ENCODE measurements around the gene FREM3.

FREM3 gene

DNA sequence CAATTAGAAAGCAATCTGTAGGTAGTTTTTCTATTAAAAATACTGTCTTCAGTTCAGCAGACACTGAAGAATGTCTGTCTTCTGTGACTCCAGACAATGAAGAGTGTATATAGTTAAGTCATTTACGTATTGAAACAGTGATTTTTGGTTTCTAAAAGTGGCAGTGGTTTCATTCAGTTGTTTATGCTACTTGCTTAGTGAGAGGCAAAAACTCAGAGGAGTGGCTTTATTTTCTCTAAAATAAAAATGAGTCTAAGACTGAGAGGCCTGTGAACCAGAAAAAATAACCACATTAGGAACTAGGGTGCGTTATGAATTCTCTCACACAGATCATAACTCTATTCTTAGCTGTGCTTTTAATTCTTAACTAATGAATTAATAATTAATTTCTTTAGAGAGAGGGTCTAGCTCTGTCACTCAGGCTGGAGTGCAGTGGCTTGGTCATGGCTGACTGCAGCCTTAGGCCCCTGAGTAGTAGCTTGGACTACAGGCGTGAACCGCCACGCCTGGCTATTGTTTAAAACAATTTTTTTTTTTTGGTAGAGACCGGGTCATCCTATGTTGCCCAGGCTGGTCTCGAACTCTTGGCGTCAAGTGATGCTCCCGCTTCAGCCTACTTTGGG is 31.4 kb downstream of the FREM3 start:
- no peak for DNase-seq (ENCODE audit: low read depth in 3 of 3)

DNA sequence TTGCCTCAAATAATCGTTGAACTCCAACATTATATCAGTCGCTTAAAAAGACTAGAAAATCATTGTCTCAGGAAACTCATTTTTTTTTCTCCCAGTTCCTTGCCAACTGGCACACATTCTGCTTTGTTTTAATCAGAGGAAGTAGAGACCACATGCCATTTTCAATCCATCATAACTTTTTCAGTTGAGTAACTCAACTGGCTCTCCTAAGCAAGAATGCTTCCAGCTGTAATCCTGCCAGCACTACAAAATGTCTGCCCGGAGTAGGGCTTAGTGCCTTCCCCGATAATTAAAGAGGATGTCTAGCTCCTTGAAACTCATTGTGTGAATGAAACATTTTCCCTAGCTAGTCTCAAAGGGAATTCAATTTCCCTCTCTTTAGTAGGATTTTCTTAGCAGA is 33.0 kb downstream of the FREM3 start:
- DNase-seq (ENCODE audit: low read depth in 3 of 3), result no peak

DNA sequence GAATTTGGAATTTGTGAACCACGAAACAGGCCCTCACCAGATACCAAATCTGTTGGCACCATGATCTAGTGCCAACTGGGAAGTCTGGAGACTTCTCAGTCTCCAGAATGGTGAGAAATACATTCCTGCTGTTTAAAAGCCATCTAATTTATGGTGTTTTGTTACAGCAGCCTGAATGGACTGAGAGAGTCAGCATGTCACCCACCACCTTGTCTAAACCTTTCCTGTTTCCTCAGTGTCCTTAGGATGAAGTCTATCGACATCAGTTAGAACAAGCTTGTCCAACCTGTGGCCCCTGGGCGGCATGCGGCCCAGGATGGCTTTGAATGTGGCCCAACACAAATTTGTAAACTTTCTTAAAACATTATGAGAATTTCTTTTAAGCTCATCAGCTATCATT is 42.1 kb downstream of the FREM3 start:
- DNase-seq (ENCODE audit: low read depth in 3 of 3), result no peak

DNA sequence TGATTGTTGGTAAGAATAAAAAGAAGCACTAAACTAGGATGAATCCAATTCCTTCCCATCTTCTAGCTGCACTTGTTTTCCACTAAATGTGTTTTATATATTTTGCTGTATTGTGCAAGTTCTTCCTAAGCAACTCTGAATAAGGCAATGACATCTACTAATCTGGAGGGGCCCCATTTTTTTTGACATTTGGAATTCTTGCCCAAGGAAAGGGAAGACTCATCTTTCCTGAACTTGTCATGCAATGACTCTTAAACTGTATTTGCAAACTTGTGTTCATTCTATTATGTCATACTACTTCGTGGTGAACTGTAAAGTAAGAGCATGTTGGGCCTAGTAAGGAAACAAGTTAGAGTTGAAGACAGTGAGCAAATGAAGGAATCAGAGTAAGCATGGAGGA is 45.9 kb downstream of the FREM3 start:
- no peak for DNase-seq (ENCODE audit: low read depth in 3 of 3)

DNA sequence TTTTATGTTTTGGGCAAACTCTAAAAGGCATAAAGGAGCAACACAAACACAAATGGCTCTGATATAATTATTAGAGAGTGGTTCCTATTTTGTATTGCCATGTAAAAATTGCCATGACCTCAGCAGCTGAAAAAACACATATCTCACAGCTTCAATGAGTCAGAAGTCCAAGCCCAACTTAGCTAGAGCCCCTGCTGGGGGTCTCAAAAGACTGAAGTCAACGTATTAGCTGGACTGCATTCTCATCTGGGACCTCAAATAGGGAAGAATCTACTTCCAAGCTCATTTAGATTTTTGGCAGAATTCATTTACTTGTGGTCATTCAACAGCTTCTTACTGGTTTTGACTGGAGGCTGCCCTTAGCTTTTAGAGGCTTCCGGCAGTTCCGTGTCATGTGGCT is 47.4 kb downstream of the FREM3 start:
- DNase-seq (ENCODE audit: low read depth in 3 of 3), result no peak

DNA sequence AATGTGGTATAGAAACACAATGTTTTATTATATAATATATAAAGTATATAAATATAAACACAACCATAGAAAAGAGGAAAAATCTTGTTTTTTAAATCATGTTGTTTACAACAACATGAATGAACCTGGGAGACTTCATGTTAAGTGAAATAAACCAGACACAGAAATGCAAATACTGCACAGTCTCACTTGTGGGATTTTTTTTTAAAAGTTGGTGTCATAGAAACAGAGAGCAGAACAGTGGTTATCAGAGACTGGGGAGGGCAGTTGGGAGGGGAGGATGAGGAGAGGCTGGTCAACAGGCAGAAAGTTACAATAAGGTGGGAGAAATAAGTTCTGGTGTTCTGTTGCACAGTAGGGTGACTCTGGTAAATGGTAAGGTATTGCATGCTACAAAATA is 57.1 kb downstream of the FREM3 start:
- no peak for DNase-seq (ENCODE audit: low read depth in 3 of 3)

DNA sequence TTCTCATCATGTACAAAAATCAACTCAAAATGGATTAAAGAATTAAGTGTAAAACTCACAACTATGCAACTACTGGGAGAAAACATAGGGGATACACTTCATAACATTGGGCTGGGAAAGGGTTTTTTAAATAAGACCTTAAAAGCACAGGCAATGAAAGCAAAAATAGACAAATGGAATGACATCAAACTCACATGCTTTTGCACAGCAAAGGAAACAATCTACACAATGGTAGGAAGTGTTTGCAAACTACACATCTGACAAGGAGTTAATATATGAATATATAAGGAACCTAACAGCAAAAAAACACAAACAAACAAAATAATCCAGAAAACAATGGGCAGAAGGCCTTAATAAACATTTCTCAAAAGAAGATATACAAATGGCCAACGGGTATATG is 57.9 kb downstream of the FREM3 start:
- no peak for DNase-seq (ENCODE audit: low read depth in 3 of 3)

DNA sequence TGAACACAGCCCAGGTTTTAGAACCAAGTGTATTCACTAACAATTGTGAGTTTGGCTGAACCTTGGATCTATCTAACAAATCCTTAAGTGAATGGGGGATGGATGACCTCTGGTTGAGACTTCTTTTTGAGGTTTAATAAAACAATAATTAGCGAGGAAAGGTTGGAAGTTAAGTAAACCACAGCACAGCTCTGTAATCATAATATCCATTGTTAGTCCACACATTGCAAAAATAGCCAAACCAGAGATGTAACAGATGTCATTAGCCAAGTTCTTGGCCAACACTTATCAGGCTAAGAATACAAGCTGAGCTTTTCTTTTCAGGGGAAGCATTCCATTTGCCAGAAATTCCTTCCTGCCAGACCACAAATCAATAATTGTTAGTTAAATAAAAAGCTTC is 59.1 kb downstream of the FREM3 start:
- no peak for DNase-seq (ENCODE audit: low read depth in 3 of 3)

DNA sequence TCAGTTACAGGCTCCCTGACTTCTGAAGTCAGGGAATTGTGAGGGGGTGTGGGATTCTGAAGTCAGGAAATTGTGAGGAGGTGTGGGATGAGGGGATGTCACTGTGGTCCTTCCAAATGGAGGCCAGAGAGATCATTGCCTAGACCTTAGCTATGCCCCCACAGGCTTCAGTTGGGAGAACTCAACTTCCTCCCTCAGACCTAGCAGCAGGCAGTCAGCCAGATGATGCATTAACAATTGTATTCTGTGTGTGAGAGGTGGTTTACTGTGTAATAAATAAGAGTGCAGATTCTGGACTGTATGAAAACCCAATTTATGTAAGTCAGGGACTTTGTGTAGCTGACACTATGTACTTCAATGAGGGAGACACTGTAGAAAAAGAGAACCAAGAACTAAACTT is 65.7 kb downstream of the FREM3 start:
- no peak for DNase-seq (ENCODE audit: low read depth in 3 of 3)

DNA sequence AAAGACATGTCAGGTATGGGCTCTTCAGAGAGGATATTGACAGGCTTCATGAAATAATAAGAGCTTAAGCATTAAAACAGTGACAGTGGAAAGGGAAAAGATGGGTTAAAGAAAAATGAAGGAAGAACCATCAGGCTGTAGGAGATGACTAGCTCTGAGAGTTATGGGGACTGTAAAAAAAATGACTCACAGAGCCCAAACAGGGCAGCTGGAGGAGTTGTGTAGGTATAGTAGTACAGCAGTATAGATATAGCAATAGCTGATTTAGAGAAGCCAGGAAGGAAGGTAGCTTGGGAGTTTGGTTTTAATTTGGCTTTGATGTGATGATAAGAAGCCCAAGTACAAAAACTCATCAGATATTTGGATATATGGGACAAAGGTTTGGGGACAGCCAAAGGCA is 66.6 kb downstream of the FREM3 start:
- DNase-seq (ENCODE audit: low read depth in 3 of 3), result no peak

DNA sequence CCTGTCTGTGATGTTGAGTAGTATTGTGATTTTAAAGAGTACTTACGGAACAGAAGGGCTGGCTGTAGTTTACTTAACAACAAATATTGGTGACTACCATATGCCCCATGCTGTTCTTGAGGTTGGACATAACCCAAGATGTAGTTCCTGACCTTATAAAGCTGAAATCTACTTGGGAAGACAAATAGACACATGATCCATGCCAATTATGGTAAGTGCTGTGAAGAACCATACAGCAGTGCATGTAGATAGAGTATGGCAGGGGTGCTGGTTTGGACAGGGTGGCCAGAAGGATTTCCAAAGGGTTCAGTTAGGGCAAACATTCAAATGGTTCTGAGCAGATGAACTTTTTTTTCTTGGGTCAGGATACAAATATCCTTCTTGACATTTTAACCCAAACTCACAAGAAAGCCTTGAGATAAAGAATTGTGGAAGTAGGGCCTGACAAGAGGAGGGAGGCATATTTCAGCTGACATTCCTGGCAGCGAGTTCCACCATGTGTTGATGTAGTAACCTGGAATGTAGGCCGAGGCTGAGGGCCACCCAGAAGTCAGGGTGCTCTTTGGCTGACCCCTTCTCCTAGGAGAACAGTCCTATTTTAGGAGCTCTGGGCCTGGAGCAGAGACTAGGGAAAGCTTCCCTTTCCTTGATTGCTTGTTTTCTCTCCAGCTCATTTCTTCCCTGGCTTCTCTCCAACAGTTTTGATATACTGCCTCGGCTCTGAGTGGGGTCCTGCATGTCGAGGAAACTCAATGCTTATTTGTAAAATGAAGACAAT is 74.2 kb downstream of the FREM3 start:
- DNase-seq (ENCODE audit: low read depth in 3 of 3), result no peak

DNA sequence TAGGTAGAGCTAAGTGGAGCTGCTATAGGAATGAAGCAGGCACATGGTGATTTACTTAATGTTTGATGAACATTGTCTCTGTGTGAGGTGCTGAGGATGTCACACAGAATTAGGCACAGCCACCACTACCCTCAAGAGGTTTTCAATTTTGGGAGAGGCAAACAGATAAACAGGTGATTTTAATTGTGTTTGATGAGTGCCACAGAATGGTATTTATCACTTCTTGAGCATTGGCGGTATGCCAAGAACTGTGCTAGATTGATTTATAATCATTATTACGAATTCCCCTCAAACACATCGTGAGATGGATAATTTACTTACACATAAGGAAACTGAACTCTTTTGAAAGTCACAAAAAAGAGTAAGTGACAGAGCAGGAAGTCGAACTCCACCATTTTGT is 74.8 kb downstream of the FREM3 start:
- no peak for DNase-seq (ENCODE audit: low read depth in 3 of 3)

DNA sequence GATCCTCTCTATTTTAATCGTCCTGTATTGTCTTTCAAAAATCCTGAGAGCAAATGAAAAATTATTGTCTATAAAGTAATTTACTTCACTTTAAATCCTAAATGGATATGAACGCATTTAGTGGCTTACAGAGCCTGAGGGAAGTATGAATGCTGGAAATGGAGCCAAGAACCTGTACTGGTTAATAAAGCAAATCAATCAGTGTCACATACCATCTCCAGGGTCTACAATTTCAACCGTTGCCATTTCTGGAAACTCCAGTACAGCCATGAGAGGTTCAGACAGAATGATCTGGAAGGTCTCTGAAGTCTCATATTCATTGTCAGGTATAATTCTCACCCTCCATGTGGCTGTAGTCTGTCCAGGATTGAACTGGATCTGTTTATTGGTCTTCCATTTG is 76.6 kb downstream of the FREM3 start:
- no peak for DNase-seq (ENCODE audit: low read depth in 3 of 3)

DNA sequence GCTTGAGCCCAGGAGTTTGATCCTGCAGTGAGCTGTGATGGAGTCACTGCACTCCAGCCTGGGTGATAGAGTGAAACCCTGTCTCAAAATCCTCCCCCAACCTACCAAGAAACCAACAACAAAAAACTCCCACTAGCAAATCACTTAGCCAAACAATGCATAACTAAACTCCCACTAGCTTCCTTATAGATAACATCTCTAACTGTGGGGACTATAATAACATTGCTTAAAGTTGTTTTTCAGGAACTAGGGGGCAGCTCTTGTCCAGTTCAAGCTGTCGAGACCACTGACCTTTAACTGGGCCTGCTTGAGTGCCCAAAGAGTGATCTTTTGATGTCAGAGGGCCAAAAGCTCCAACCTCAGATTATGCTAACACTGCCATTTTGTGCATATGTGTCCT is 81.7 kb downstream of the FREM3 start:
- no peak for DNase-seq (ENCODE audit: low read depth in 3 of 3)

DNA sequence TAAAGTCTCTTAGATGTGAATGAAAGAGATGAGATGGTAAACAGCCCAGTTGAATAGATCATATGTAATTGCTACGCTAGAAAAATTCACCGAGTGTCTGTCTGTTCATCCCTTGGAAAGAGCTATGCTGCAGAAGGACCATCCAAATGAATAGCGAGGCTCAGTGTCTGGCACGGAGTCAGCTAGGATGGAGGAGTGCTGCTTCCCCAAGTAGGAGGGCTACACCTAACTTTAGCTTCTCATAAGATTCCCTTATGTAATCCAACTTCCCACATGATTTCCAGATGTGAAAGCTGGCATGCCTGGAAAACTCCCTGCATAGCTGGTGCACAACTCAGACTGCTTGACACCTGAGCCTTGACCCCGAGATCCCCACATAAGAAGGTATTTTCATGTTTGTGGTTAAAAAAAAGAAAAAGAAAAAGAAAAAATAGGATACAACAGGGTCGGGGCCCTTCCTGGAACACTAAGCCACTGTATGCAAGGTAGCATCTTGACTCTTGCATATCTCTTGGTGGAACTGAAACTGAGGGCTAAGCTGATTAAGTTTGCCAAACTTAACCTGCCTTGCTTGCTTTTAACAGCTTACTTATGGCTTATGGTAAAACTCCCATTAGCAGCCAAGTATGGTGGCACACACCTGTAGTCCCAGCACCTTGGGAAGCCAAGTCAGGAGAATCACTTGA is 82.3 kb downstream of the FREM3 start:
- DNase-seq (ENCODE audit: low read depth in 3 of 3), result no peak

DNA sequence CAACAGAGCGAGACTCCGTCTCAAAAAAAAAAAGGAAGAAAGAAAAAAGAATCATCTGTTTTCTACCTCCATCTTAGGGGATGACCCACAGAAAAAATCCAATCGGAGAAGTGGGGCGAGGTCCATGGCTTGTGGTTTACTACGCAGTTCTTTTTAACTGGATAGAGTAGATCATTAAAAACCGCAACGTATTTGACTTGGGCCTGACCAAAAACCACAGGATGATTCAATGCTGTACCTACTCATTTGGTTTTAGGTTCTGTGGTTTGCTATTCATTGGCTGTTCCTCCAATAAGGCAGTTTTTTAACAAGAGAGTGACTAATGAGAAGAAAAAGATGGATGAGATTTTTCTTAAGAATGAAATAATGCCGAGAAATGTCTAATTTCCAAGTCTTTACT is 83.7 kb downstream of the FREM3 start:
- DNase-seq (ENCODE audit: low read depth in 3 of 3), result peak in 2 of 3 donors; percentile 0 to 9

DNA sequence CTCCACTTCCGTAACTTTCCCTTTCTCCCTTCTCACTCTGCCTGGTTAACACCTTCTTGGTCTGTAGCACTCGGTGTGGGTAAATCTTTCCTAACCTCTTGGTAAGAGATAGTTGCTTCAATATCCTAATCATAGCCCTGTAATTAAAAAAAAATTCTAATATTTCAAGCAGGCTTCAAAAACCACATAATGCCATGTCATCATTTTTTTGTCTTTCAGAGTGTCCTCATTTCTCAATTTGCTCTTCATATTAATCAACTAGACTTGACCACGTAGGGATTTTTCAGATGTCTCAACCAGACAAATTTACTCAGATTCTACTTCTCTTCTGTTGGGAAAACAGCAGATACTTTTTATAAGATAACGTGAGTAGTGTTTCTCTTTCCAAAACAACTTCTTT is 91.0 kb downstream of the FREM3 start:
- no peak for DNase-seq (ENCODE audit: low read depth in 3 of 3)

DNA sequence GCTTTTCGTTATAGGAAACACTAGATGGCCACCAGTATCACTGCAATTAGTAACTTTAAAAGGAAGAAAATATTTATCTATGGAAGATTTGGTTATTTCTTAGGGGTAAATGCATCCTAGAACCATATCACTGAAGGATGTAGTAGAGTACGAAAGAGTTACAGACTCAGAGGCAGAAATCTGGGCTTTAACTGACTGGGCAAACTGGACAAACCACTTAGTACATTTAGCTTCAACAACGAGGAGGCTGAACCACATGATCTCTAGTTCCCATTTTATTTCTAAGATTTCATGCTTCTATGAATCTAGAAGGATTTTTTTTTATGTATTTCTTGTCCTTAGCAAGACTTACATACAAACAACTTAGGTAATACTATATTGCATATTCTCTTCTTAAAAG is 94.0 kb downstream of the FREM3 start:
- DNase-seq (ENCODE audit: low read depth in 3 of 3), result no peak

DNA sequence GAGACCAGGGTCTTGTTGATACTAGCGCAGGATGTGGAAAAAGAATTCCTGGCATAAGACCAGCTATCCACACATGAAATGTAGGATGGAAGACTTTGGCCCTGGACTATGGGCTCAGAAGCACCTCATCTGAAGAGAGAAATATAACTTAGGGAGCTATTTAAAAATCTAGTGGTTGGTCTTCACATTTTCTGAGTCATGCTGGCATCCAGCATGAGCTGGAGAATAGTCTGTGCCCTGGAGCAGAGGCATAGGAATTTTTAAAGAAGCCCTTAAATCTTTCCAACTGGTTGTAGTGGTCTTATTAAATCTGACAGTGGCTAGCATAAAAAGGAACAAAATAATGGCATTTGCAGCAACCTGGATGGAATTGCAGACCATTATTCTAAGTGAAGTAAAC is 100.6 kb downstream of the FREM3 start:
- DNase-seq (ENCODE audit: low read depth in 3 of 3), result no peak

DNA sequence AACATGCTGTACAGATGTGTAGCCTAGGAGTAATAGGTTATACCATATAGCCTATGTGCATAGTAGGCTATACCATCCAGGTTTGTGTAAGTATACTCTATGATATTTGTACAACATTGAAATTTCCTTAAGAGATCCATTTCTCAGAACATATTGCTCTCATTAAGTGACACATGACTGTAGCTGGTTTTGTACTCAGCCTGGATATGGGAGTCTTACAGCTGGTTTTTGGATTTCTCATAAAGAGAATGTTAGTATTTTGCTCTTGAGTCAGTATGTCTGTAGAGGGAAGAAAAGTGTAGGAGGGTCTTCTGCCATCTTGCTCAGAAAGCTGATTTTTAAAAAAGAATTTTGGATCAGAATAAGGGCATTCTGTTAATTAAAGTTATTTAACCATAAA is 101.7 kb downstream of the FREM3 start:
- DNase-seq (ENCODE audit: low read depth in 3 of 3), result no peak

DNA sequence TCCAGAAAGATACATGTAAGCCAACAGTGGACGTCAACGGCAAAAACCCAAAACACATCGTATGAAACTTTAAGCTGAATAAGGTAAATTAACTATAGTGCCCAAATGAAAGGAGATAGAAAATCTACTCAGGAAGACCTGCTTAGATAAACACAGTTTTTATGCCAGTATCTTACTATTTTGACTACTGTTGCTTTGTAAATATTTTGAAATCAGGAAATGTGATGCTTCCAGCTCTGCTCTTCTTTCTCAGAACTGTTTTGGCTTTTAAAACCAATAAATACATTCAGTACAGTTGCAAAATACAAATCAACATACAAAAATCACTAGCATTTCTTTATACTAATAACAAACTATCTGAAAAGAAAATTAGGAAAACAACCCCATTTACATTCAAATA is 103.2 kb downstream of the FREM3 start:
- DNase-seq (ENCODE audit: low read depth in 3 of 3), result no peak

DNA sequence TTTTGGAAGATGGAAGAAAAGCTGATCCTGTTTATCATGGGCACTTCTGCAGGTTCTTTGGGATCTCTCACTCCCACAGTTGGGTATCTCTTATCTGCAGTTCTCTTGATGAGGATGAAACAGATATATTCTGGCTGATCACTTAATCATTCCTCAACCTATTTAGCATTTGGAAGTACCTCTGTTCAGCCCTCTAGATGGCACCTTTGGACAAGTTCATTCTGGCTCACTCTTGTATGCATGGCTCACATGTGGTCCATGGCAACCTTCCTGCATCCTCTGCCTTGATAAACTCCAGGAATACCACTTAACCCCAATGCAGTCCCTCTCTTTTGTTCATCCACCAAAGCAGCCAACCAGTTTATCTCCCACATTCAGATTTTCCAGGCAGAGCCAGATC is 112.8 kb downstream of the FREM3 start:
- no peak for DNase-seq (ENCODE audit: low read depth in 3 of 3)

DNA sequence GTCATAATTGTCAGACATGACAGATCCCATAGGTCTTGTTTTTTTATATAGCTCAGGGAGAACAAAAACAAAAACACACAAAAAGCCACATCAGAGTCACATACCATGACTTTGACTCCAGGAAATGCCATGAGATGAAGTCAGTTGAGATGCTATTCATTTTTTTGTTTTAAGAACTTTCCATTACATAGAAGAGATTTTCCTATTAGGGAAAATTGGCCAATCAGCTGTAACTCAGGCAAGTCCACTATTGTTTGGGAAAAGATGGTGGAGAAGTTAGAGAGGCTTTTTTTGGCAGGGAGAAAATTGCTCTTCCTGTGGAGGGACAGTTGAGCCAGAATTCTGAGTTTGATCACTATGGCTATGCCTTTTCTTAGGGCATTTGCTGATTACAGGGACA is 114.4 kb downstream of the FREM3 start:
- no peak for DNase-seq (ENCODE audit: low read depth in 3 of 3)

Data from stimulated activated CD4-positive, alpha-beta T cell treated with anti-CD3 and anti-CD28 coated beads, TNF-alpha, amount 100 ng/mL, for 48 hours (primary cell).